MCF 10A (cell line): ENCODE data around the gene KCNJ6. TPM values are rescaled to one million over a fixed set of nuclear protein-coding genes. Genes with fewer than 3 reads are reported as not detected.

Source experiments
- BruUV-seq: library from RNA; stranded (reverse); fragments of 400-500 nt; replicated peaks from 2 replicates; lab custom pipeline; 2021; lab: Mats Ljungman, UMichigan
- CTCF ChIA-PET: fragments of 300-600 bp; sonication (Branson Sonifier 250); formaldehyde crosslinking; extraction: SDS; loops from one replicate; lab custom pipeline; 2021; ENCODE audit warnings: antibody characterized with exemption, inconsistent platforms; lab: Yijun Ruan, JAX
- POLR2A ChIA-PET: fragments of 300-600, 350-650 bp; sonication (Branson Sonifier 250); formaldehyde crosslinking; extraction: SDS; loops from one replicate; lab custom pipeline; 2020; ENCODE audit warnings: antibody characterized with exemption, inconsistent platforms; lab: Yijun Ruan, JAX
- DNase-seq: peaks from one replicate; pipeline ENCODE4 v3.0.0-alpha.2; 2018; ENCODE audit not compliant: unreplicated experiment
- H3K27ac Mint-ChIP-seq: one replicate; pipeline ENCODE4 v1.8.0; 2022; ENCODE audit warnings: mild to moderate bottlenecking, low read depth, mixed read lengths; ENCODE audit not compliant: unreplicated experiment
- H3K27me3 Mint-ChIP-seq: one replicate; pipeline ENCODE4 v1.8.0; 2022; ENCODE audit warnings: mixed read lengths; ENCODE audit not compliant: insufficient read depth, unreplicated experiment
- H3K36me3 Mint-ChIP-seq: one replicate; pipeline ENCODE4 v1.8.0; 2022; ENCODE audit warnings: mild to moderate bottlenecking, moderate library complexity, mixed read lengths; ENCODE audit not compliant: insufficient read depth, unreplicated experiment
- H3K4me1 Mint-ChIP-seq: one replicate; pipeline ENCODE4 v1.8.0; 2022; ENCODE audit warnings: mixed read lengths; ENCODE audit not compliant: insufficient read depth, unreplicated experiment
- H3K4me3 Mint-ChIP-seq: one replicate; pipeline ENCODE4 v1.8.0; 2022; ENCODE audit warnings: mild to moderate bottlenecking, moderate library complexity, mixed read lengths; ENCODE audit not compliant: unreplicated experiment
- H3K9me3 Mint-ChIP-seq: one replicate; pipeline ENCODE4 v1.8.0; 2022; ENCODE audit warnings: mixed read lengths; ENCODE audit not compliant: unreplicated experiment
- intact Hi-C: fragments of 100-400 bp; cut with micrococcal nuclease; formaldehyde crosslinking; loops from 2 replicates; pipeline ENCODE4 v1.14.1; 2022
- total RNA-seq: library from RNA; stranded (reverse); gene quantifications from 2 replicates; pipeline ENCODE4 v1.2.3, GENCODE V29; 2022
- TF ChIP-seq, protein P1 (sequence below): fragments of 200-600 bp; IDR thresholded peaks from one replicate; pipeline ENCODE4 v1.8.0; 2022; ENCODE audit warnings: antibody characterized with exemption, mild to moderate bottlenecking; ENCODE audit not compliant: unreplicated experiment

The KCNJ6 gene
- total RNA-seq, 1 experiment from 2014 or later = 0.28 TPM

DNA sequence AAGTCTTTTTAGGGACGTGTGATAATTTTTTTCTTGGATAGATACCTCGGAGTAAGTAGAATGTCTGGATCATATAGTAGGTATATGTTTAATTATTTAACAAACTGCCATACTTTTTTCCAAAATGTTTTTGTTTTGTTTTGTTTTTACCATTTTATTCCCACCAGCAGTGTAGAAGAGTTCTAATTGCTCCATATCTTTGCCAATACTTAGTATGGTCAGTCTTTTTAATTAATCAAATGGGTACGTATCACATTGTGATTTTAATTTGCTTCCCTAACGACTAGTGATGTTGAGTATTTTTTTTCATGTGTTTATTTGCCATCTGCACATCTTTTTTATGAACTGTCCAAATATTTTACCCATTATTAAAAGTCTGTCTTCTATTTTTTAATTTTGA is 23.6 kb upstream of the KCNJ6 start:
- Mint-ChIP-seq H3K27ac (no peak overlapping the region), H3K4me1 (peaks cover 7% of the 10 kb centered on the region), H3K9me3 (no peaks in the 10 kb centered on the region), H3K4me3 (no peak overlapping the region), H3K27me3 (no peaks in the 10 kb centered on the region), H3K36me3 (no peaks in the 10 kb centered on the region)
- intact Hi-C loops = no loop called here
- no peak for DNase-seq
- BruUV-seq = no TSS peak
- CTCF ChIA-PET = no interaction called here
- POLR2A ChIA-PET = no interaction called here
- TF ChIP-seq, protein P1, sequence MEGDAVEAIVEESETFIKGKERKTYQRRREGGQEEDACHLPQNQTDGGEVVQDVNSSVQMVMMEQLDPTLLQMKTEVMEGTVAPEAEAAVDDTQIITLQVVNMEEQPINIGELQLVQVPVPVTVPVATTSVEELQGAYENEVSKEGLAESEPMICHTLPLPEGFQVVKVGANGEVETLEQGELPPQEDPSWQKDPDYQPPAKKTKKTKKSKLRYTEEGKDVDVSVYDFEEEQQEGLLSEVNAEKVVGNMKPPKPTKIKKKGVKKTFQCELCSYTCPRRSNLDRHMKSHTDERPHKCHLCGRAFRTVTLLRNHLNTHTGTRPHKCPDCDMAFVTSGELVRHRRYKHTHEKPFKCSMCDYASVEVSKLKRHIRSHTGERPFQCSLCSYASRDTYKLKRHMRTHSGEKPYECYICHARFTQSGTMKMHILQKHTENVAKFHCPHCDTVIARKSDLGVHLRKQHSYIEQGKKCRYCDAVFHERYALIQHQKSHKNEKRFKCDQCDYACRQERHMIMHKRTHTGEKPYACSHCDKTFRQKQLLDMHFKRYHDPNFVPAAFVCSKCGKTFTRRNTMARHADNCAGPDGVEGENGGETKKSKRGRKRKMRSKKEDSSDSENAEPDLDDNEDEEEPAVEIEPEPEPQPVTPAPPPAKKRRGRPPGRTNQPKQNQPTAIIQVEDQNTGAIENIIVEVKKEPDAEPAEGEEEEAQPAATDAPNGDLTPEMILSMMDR = no peak

DNA sequence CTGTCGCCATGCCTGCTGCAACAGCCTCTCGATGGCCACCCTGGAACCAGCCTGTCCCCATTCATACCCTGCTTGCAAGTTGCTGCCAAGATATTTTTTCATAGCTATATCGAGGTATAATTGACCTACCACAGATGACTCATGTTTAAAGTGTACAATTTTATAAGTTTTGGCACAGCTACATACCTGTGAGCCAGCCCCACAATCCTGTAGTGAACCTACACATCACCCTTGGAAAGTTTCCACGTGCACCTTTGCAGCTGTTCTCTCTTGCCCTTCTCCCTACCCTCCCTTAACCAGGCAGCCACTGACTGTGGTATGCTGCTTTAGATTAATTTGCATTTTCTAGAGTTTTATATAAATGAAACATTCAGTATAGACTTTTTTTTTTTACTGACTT is 23.0 kb upstream of the KCNJ6 start:
- H3K4me1 Mint-ChIP-seq = peaks cover 7% of the 10 kb centered on the region
- ChIA-PET POLR2A (no interaction called here), CTCF (interaction anchor here (0.6 kb wide), 1 partner anchor 35 kb away, joined by 4 read pairs; no protein-coding TSS in a partner anchor)
- peak; percentile 35 for DNase-seq
- no peak overlapping the region for H3K27ac Mint-ChIP-seq
- BruUV-seq = no TSS peak
- H3K36me3 Mint-ChIP-seq = no peaks in the 10 kb centered on the region
- H3K4me3 Mint-ChIP-seq = no peak overlapping the region
- no peaks in the 10 kb centered on the region for H3K9me3 Mint-ChIP-seq
- TF ChIP-seq, protein P1 = no peak
- no peaks in the 10 kb centered on the region for H3K27me3 Mint-ChIP-seq
- intact Hi-C loops = no loop called here

DNA sequence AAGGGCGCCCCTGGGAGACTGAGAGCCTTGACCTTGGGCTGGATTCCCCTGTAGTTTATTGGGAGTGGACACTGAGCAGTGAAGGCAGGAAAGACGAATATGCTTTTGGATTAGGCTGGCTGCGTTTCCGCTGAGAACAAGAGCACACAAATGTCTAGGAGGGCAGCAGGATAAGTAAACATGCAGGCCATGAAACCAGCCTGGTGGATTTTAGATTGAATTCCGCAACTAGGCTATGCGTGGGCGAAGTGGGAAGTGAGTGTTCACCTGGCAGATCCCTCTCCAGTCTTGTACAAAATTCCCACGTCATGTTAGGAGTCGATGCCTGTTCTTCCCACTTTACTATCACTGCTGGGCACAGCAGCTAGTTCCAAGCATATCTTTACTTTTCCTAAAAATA is 21.4 kb upstream of the KCNJ6 start:
- peaks cover 9% of the 10 kb centered on the region for H3K9me3 Mint-ChIP-seq
- CTCF ChIA-PET = no interaction called here
- no peak overlapping the region for H3K27ac Mint-ChIP-seq
- peaks cover 10% of the 10 kb centered on the region for H3K27me3 Mint-ChIP-seq
- BruUV-seq = no TSS peak
- no peak for DNase-seq
- no peaks in the 10 kb centered on the region for H3K36me3 Mint-ChIP-seq
- intact Hi-C loops = no loop called here
- no peak overlapping the region for H3K4me3 Mint-ChIP-seq
- TF ChIP-seq, protein P1 = no peak
- H3K4me1 Mint-ChIP-seq = peaks cover 7% of the 10 kb centered on the region
- POLR2A ChIA-PET = no interaction called here

DNA sequence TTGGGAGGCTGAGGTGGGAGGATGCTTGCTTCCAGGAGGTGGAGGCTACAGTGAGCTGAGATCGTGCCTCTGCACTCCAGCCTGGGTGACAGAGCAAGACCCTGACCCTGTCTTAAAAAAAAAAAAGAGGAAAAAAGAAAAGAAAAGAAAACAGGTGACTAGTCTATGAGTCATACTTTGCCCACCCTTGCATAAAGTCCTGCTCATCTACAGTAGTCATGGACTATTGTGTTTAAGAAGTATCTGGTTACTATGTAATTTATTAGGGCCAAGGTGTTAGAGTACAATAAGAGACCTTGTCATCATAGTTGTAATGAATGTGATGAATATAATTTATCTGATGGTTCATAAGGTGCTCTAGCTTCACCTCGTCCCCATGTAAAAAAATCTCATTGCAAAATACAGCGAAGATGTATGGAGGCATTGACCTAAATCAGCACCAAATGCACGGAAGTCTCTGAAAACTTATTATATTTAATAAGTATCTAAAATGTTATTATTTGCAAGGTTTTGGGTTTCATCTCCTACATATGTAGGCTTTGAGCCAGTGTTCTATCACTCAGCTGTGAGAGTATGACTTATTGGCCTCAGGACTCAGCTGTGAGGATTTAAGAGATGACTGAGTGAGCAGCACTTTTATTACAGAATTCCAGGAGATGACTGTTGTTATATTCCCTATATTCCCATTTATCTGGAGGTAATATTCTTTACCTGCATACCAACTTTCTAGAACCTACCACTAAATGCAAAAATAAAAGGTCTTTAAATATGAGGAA is 19.9 kb upstream of the KCNJ6 start:
- intact Hi-C loops = no loop called here
- Mint-ChIP-seq H3K27me3 (peaks cover 11% of the 10 kb centered on the region), H3K36me3 (no peaks in the 10 kb centered on the region), H3K27ac (no peak overlapping the region), H3K4me3 (no peak overlapping the region), H3K4me1 (peaks cover 7% of the 10 kb centered on the region), H3K9me3 (peaks cover 9% of the 10 kb centered on the region)
- no peak for DNase-seq
- TF ChIP-seq, protein P1 = no peak
- no TSS peak for BruUV-seq
- CTCF ChIA-PET = interaction anchor here (0.6 to 1.0 kb wide), 2 partner anchors 77 to 688 kb away, joined by 3 read pairs; no protein-coding TSS in a partner anchor
- POLR2A ChIA-PET = no interaction called here
